Measurements from ENCODE around the gene UGT2B11. TPM values are rescaled to one million over a fixed set of nuclear protein-coding genes. Genes with fewer than 3 reads are reported as not detected.
"Not testable (repeated sequence)": the region's sequence is repeated elsewhere in the genome, so short reads cannot be mapped to it uniquely, and the experiment has no call there.

The UGT2B11 gene
- polyA plus RNA-seq, 1 donor (not counting 4 experiments of a cell fraction or from before 2014, with no cell fraction given), result not detected

DNA sequence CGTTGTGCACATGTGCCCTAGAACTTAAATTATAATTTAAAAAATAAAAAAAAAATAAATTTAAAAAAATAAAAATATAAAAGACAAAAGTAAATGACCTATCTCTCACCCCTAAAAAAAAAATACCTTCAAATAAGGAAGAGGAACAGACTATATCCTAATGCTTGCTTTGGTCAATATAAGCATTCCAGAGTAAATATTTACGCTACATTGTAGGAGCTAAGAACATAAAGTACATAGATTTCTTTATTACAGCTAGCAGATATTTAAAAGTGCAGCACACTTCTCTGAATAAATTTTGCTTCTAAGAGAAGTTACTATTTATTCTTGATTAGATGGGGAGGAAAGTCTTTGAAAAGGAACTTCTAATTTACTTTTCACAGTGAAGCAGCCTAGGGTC lies 24.5 kb upstream of the UGT2B11 start:
- FAIRE-seq, result no peak

GRCh38 chr4:69224891-69225290 lies 10.3 kb upstream of the UGT2B11 start:
- H3K4me2 ChIP-seq (ENCODE audit: control insufficient read depth, extremely low read depth, insufficient read depth, low read depth, low read length), result no peak overlapping the region
- FAIRE-seq (no peak), DNase-seq (ENCODE audit: low read depth, low spot score) (no peak)
- no peaks in the 10 kb centered on the region for H3K4me1 ChIP-seq (ENCODE audit: control insufficient read depth, extremely low read depth, insufficient read depth, low read length)
- H3K36me3 ChIP-seq (ENCODE audit: control insufficient read depth in 2 of 2, extremely low read depth in 1 of 2, insufficient read depth in 2 of 2, low read length in 2 of 2), result no peaks in the 10 kb centered on the region
- H3K9ac ChIP-seq (ENCODE audit: control insufficient read depth, extremely low read depth, insufficient read depth, low read length), result no peak overlapping the region
- H3K27ac ChIP-seq (ENCODE audit: control insufficient read depth, insufficient read depth, low read length), result no peak overlapping the region
- H3K9me1 ChIP-seq (ENCODE audit: control insufficient read depth, extremely low read depth, insufficient read depth, low read length), result no peaks in the 10 kb centered on the region
- H3K79me2 ChIP-seq (ENCODE audit: control insufficient read depth, insufficient read depth, low read length), result no peaks in the 10 kb centered on the region
- no peak overlapping the region for H2AFZ ChIP-seq (ENCODE audit: control insufficient read depth, low read length)
- no peak overlapping the region for H3K4me3 ChIP-seq (ENCODE audit: control insufficient read depth in 2 of 3, extremely low read depth in 1 of 3, insufficient read depth in 2 of 3, low read depth in 1 of 3, low read length in 3 of 3)
- dilution Hi-C loops (cut with MboI; ENCODE audit: extremely low pct_ligation_motif_present, low sequenced_read_pairs), result no loop called here
- H4K20me1 ChIP-seq (ENCODE audit: control insufficient read depth, extremely low read depth, insufficient read depth, low read length), result no peaks in the 10 kb centered on the region
- no peaks in the 10 kb centered on the region for H3K27me3 ChIP-seq (ENCODE audit: control insufficient read depth, extremely low read depth, insufficient read depth, low read length)
- no peak for TF ChIP-seq EZH2 (IDR thresholded peaks at IDR 0.05; ENCODE audit: low read length)
- TF ChIP-seq, protein P1, sequence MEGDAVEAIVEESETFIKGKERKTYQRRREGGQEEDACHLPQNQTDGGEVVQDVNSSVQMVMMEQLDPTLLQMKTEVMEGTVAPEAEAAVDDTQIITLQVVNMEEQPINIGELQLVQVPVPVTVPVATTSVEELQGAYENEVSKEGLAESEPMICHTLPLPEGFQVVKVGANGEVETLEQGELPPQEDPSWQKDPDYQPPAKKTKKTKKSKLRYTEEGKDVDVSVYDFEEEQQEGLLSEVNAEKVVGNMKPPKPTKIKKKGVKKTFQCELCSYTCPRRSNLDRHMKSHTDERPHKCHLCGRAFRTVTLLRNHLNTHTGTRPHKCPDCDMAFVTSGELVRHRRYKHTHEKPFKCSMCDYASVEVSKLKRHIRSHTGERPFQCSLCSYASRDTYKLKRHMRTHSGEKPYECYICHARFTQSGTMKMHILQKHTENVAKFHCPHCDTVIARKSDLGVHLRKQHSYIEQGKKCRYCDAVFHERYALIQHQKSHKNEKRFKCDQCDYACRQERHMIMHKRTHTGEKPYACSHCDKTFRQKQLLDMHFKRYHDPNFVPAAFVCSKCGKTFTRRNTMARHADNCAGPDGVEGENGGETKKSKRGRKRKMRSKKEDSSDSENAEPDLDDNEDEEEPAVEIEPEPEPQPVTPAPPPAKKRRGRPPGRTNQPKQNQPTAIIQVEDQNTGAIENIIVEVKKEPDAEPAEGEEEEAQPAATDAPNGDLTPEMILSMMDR (optimal IDR thresholded peaks at IDR 0.05 in 1 of 3, IDR thresholded peaks at IDR 0.05 in 1 of 3, conservative IDR thresholded peaks at IDR 0.05 in 1 of 3; ENCODE audit: extremely low read depth in 1 of 3, insufficient read depth in 2 of 3, low read length in 3 of 3), result no peak
- H3K9me3 ChIP-seq (ENCODE audit: control insufficient read depth, low read depth, low read length), result no peaks in the 10 kb centered on the region

More for the DNA sequence above, 24.5 kb upstream of the UGT2B11 start:
- DNase-seq (ENCODE audit: low read depth, low spot score), result no peak
- H3K36me3 ChIP-seq (ENCODE audit: control insufficient read depth in 2 of 2, extremely low read depth in 1 of 2, insufficient read depth in 2 of 2, low read length in 2 of 2), result no peaks in the 10 kb centered on the region
- TF ChIP-seq, protein P1 (optimal IDR thresholded peaks at IDR 0.05 in 1 of 3, IDR thresholded peaks at IDR 0.05 in 1 of 3, conservative IDR thresholded peaks at IDR 0.05 in 1 of 3; ENCODE audit: extremely low read depth in 1 of 3, insufficient read depth in 2 of 3, low read length in 3 of 3), result no peak
- no peak for TF ChIP-seq EZH2 (IDR thresholded peaks at IDR 0.05; ENCODE audit: low read length)
- H3K9ac ChIP-seq (ENCODE audit: control insufficient read depth, extremely low read depth, insufficient read depth, low read length), result no peak overlapping the region
- H3K79me2 ChIP-seq (ENCODE audit: control insufficient read depth, insufficient read depth, low read length), result no peaks in the 10 kb centered on the region
- no peaks in the 10 kb centered on the region for H3K9me1 ChIP-seq (ENCODE audit: control insufficient read depth, extremely low read depth, insufficient read depth, low read length)
- H2AFZ ChIP-seq (ENCODE audit: control insufficient read depth, low read length), result no peak overlapping the region
- no peak overlapping the region for H3K4me2 ChIP-seq (ENCODE audit: control insufficient read depth, extremely low read depth, insufficient read depth, low read depth, low read length)
- H3K27ac ChIP-seq (ENCODE audit: control insufficient read depth, insufficient read depth, low read length), result no peak overlapping the region
- H3K9me3 ChIP-seq (ENCODE audit: control insufficient read depth, low read depth, low read length), result no peaks in the 10 kb centered on the region
- no peak overlapping the region for H3K4me3 ChIP-seq (ENCODE audit: control insufficient read depth in 2 of 3, extremely low read depth in 1 of 3, insufficient read depth in 2 of 3, low read depth in 1 of 3, low read length in 3 of 3)
- no peaks in the 10 kb centered on the region for H3K27me3 ChIP-seq (ENCODE audit: control insufficient read depth, extremely low read depth, insufficient read depth, low read length)
- dilution Hi-C loops (cut with MboI; ENCODE audit: extremely low pct_ligation_motif_present, low sequenced_read_pairs), result no loop called here
- H3K4me1 ChIP-seq (ENCODE audit: control insufficient read depth, extremely low read depth, insufficient read depth, low read length), result no peaks in the 10 kb centered on the region
- H4K20me1 ChIP-seq (ENCODE audit: control insufficient read depth, extremely low read depth, insufficient read depth, low read length), result no peaks in the 10 kb centered on the region

DNA sequence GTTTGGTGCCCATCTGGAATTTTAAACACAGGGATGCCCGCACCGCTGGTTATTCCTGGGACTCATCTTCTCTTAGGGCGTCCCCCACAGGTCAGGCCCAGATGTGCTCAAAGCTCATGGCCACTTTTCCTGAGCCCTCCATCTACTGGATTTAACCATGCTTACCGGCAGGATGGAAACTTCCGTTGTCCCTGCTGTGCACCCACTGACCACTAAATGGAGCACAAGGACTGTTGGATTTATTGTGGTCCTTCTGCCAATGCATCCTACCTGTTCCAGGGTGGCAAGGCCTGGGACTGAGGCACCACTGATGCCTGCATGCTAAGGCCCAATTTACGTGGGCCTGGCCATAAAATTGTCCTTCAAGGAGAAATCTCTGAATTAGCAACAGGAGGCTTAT lies 8.7 kb upstream of the UGT2B11 start:
- FAIRE-seq; H2AFZ ChIP-seq (ENCODE audit: control insufficient read depth, low read length); DNase-seq (ENCODE audit: low read depth, low spot score); H3K4me3 ChIP-seq (ENCODE audit: control insufficient read depth in 2 of 3, extremely low read depth in 1 of 3, insufficient read depth in 2 of 3, low read depth in 1 of 3, low read length in 3 of 3); H3K27me3 ChIP-seq (ENCODE audit: control insufficient read depth, extremely low read depth, insufficient read depth, low read length); H3K4me1 ChIP-seq (ENCODE audit: control insufficient read depth, extremely low read depth, insufficient read depth, low read length); H3K9me1 ChIP-seq (ENCODE audit: control insufficient read depth, extremely low read depth, insufficient read depth, low read length); H3K4me2 ChIP-seq (ENCODE audit: control insufficient read depth, extremely low read depth, insufficient read depth, low read depth, low read length); H3K79me2 ChIP-seq (ENCODE audit: control insufficient read depth, insufficient read depth, low read length); H3K9ac ChIP-seq (ENCODE audit: control insufficient read depth, extremely low read depth, insufficient read depth, low read length); H3K36me3 ChIP-seq (ENCODE audit: control insufficient read depth in 2 of 2, extremely low read depth in 1 of 2, insufficient read depth in 2 of 2, low read length in 2 of 2); H3K27ac ChIP-seq (ENCODE audit: control insufficient read depth, insufficient read depth, low read length); H3K9me3 ChIP-seq (ENCODE audit: control insufficient read depth, low read depth, low read length); H4K20me1 ChIP-seq (ENCODE audit: control insufficient read depth, extremely low read depth, insufficient read depth, low read length); dilution Hi-C loops (cut with MboI; ENCODE audit: extremely low pct_ligation_motif_present, low sequenced_read_pairs): not testable (repeated sequence)

GRCh38 chr4:69218491-69218890 lies 3.9 kb upstream of the UGT2B11 start:
- H3K36me3 ChIP-seq (ENCODE audit: control insufficient read depth in 2 of 2, extremely low read depth in 1 of 2, insufficient read depth in 2 of 2, low read length in 2 of 2); H3K9me1 ChIP-seq (ENCODE audit: control insufficient read depth, extremely low read depth, insufficient read depth, low read length); FAIRE-seq; H3K27ac ChIP-seq (ENCODE audit: control insufficient read depth, insufficient read depth, low read length); H3K4me3 ChIP-seq (ENCODE audit: control insufficient read depth in 2 of 3, extremely low read depth in 1 of 3, insufficient read depth in 2 of 3, low read depth in 1 of 3, low read length in 3 of 3); H3K4me2 ChIP-seq (ENCODE audit: control insufficient read depth, extremely low read depth, insufficient read depth, low read depth, low read length); DNase-seq (ENCODE audit: low read depth, low spot score); H3K79me2 ChIP-seq (ENCODE audit: control insufficient read depth, insufficient read depth, low read length); dilution Hi-C loops (cut with MboI; ENCODE audit: extremely low pct_ligation_motif_present, low sequenced_read_pairs); H2AFZ ChIP-seq (ENCODE audit: control insufficient read depth, low read length); H3K9me3 ChIP-seq (ENCODE audit: control insufficient read depth, low read depth, low read length); H3K9ac ChIP-seq (ENCODE audit: control insufficient read depth, extremely low read depth, insufficient read depth, low read length); H4K20me1 ChIP-seq (ENCODE audit: control insufficient read depth, extremely low read depth, insufficient read depth, low read length); H3K27me3 ChIP-seq (ENCODE audit: control insufficient read depth, extremely low read depth, insufficient read depth, low read length); H3K4me1 ChIP-seq (ENCODE audit: control insufficient read depth, extremely low read depth, insufficient read depth, low read length): not testable (repeated sequence)

All from keratinocyte (primary cell).